Muscle of arm (tissue), 12 donors: ENCODE measurements around the gene TMEM219. TPM values are rescaled to one million over a fixed set of nuclear protein-coding genes. Genes with fewer than 3 reads are reported as not detected.
A peak's percentile ranks its signal among the peaks of the same experiment; 100 is the strongest.
"Not testable (repeated sequence)": the region's sequence is repeated elsewhere in the genome, so short reads cannot be mapped to it uniquely, and the experiment has no call there.

Experiments
- DNase-seq: peaks from one replicate; pipeline ENCODE4 v3.0.0-alpha.2; 2013
- polyA plus RNA-seq, 12 donors: library from polyadenylated mRNA; unstranded; fragments of 120-200 nt; gene quantifications; one replicate each; pipeline ENCODE4 v1.2.1, GENCODE V29; 2013; ENCODE audit not compliant: insufficient read length in 12 of 12

TMEM219 gene
- polyA plus RNA-seq, 12 donors: 54.9 to 69.3 (median 60.5) TPM; not detected in 1

- peak; percentile 29 for DNase-seq
Observed at GRCh38 chr16:29943846-29944799, 17.8 kb upstream of the TMEM219 start.

DNA sequence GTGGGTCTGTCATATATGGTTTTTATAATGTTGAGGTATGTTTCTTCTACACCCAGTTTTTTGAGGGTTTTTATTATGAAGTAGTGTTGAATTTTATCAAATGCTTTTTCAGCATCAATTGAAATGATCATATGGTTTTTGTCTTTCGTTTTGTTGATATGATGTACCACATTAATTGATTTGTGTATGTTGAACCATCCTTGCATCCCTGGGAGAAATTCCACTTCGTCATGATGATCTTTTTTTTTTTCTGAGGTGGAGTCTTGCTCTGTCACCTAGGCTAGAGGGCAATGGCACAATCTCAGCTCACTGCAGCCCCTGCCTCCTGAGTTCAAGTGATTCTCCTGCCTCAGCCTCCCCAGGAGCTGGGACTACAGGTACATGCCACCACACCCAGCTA lies 14.0 kb upstream of the TMEM219 start:
- no peak for DNase-seq

- no peak for DNase-seq
Observed at GRCh38 chr16:29950806-29951461, 10.9 kb upstream of the TMEM219 start.

DNA sequence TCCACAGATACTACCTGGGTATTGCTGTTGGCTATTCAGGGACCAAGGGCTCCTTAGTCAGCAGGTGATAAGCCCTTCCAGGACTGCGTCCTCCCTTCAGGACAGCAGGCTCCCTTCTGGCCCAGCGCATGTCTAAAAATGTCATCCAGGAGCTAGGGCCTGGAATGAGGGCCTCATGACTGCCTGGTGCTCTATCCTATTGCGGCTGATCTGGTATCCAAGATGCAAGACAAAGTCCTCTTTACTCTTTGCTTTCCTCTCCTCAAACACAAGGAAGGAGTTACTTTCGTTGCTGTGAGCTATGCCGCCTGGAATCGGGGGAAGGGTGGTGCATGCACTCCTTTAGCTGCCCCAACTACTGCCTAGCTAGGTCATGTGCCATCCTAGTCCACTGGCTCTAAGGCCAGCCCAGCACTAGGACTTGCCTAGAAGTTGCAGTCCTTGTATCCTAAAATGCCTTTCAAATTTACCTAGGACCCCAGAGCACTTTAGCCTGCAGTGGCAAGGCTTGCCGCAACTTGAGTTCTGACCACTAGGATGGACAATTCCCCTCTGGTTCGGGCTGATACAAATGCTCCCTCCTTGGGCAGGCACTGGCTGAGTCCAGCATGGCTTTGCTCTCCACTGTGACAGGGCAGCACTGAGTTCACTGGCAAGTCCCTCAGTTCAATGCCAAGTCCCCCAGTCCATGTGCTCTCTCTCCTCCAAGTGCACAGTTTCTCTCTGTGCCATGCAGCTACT lies 10.1 kb upstream of the TMEM219 start:
- DNase-seq: no peak

DNA sequence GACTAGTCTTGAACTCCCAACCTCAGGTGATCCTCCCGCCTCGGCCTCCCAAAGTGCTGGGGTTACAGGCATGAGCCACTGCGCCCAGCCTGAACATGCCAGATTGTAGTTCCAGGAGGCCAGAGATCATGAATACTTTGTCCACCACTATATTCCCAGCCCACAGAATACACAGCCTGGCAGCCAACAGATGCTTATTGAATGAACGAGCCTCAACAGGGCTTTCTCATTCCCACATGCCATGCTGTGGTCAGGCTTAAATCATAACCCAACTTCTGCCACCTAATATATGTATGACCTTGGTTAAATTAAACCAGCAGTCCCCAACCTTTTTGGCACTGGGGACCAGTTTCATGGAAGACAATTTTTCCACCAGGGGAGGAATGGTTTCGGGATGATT lies 3.1 kb upstream of the TMEM219 start:
- DNase-seq: no peak

DNA sequence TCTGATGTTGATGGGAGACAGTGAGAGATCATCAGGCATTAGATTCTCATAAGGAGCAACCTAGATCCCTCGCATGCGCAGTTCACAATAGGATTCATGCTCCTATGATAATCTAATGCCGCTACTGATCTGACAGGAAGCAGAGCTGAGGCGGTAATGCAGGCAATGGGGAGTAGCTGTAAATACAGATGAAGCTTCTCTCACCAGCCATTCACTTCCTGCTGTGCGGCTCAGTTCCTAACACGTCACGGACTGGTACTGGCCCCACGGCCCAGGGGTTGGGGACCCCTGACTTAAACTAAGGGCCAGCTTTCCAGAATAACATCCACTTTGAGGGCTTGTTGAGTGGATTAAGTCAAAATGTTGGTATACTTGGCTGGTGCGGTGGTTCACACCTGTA lies 2.6 kb upstream of the TMEM219 start:
- DNase-seq: no peak

- DNase-seq: not testable (repeated sequence)
Observed at GRCh38 chr16:29959821-29960220, 2.1 kb upstream of the TMEM219 start.

DNA sequence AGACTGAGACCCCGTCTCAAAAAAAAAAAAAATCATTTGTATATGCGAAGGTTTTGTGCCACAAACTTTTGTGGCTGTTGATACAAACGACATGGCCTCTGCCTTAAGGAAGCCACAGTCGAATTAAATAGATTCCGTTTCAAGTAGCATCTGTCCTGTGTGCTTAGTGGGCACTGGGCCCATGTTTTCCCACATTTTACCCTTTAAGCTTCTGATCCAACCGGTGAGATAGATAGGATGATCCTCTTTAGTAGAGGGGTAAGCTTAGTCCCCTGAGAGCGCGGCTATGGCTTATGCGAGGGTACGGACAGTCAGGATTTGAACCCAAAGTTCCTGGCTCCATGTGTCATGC lies 776 bp upstream of the TMEM219 start:
- peak; percentile 15 for DNase-seq

DNA sequence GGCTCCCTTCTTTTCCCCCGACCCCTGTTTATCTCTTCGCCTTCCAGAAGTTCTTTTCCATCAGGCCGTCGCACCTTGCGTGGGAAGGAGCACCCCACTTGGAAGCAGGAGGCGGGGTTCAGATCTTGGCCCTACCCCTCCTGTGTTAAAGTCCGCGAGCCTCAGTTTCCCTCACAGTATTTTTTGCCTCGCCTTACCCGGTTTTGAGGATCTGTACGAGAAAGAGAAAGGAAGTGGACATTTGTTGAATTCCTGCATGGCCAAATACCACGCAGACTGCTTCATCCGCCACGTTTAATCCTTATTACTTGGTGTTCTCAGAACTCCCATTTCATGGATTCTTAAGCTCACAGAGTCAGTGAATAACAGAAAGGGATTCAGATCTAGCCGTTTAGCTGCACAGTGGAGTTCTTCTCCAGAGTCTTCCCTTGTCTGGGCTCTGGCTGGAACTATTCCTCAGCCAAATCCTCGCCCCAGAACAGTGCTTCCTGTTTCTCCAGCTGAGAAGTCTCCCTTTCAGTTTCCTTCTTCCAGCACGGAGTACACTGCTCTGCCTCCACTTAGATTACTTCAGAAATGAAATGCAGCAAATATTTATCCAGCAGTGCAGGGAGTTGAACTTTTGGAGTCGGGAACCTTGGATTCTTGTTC lies 590 bp downstream of the TMEM219 start:
- peak; percentile 61 for DNase-seq

- no peak for DNase-seq
Observed at GRCh38 chr16:29963021-29963743, 1.3 kb downstream of the TMEM219 start.

DNA sequence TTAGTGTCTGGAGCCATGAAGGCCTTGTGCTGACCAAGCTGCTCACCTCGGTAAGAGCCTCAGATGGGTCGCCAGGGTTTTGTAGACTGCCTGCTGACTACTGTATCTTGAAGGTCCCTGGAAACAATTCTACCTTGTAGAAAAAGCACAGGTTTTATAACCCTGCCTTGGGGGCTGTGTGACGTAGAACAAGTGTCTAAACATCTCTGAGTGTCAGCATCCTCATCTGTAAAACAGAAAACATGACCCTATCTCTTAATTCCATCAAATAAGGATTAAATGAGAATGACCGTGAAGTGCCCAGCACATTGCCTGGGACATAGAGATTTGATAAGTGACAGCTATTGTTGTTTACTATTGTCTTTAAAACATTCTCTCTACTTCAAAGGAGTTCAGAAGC lies 6.3 kb downstream of the TMEM219 start:
- DNase-seq: no peak

DNA sequence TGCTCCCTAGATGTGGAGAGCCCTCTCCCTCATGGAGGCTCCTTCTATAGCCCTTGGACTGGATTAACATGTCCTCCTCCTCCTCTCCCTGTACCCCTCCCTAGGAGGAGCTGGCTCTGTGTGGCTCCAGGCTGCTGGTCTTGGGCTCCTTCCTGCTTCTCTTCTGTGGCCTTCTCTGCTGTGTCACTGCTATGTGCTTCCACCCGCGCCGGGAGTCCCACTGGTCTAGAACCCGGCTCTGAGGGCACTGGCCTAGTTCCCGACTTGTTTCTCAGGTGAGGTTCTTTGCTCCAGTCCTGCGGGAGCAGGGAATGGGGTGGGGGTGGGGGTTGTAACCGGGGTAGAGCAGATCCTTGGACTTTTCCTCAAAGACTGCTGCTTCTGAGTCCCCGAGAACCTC lies 9.4 kb downstream of the TMEM219 start:
- DNase-seq: no peak

GRCh38 chr16:29972500-29972899 lies 10.6 kb downstream of the TMEM219 start:
- DNase-seq: no peak

DNA sequence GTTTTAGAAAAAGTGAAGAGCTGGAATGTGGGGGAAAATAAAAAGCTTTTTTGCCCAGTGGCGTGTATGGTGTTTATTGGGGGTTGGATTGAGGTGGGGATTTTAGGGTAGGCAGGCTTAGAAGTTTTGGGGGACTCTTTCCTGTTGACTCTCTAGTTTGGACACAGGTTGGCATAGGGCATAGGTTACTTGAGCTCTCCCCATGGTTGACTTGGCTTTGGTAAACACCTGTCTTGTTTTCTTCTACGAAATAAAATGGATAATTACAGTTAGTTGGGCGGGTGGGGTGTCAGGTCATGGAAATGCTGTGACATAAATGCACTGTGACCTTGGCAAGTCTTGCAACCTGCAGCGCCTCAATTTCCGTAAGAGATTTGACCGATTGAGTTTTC lies 11.1 kb downstream of the TMEM219 start:
- no peak for DNase-seq

- peak; percentile 99 for DNase-seq
Observed at GRCh38 chr16:29973384-29974246, 11.7 kb downstream of the TMEM219 start, which contains the start of gene TAOK2. Gene TAOK2, plus strand, starts transcription at chr16:29973868. Its CDS starts 3,905 bp downstream, at chr16:29977773.

DNA sequence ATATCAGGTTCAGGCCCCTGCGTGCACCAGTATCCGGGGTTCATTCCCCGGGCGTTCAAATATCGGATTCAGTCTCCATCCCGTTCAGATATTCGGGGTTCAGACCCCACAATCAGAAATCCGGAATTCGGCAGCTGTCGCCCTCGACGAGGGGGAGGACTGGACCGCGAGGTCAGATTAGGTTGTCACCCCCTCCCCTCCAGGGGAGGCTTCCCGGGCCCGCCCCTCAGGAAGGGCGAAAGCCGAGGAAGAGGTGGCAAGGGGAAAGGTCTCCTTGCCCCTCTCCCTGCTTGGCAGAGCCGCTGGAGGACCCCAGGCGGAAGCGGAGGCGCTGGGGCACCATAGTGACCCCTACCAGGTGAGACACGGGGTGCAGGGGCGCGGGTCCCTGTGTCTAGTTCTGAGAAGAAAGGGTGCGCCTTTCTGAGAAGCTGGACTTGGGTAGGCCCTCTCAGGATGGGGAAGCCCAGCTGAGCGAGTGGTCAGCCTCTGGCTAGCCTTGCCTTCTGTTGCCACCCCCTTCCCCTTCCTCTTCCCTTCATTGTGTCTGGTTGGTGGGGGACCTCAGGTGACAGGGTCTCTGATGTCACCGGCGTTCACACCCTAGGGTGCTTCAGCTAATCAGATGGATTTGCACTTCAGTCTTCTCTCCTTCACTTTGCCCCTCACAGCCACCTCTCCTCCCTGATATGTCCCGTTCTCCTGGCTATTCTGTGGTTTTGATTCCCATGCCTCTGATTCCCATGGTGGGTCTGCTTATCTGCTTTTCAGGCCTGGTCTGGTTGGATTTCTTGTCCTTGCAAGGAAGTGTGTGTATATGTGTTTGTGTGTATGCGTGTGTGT lies 12.6 kb downstream of the TMEM219 start:
- peak; percentile 18 for DNase-seq

DNA sequence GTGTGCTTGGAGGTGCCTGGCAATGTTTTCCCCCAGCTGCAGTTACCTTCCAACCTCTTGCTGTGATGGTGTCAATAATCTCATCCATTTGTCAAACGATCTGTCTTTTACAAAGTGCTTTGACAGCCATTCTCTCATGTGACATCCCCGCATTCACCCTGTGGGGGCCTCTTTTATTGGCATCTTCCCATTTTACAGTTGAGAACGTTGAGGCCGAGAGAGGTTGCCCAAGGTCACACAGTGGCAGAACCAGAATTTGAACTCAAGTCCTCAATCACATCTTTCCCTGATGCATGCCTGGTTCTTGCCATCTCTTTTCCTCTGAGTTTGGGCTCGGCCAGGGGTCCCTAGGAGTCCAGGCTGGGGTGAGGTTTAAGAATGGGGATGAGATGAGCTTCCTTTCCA lies 13.3 kb downstream of the TMEM219 start:
- no peak for DNase-seq

DNA sequence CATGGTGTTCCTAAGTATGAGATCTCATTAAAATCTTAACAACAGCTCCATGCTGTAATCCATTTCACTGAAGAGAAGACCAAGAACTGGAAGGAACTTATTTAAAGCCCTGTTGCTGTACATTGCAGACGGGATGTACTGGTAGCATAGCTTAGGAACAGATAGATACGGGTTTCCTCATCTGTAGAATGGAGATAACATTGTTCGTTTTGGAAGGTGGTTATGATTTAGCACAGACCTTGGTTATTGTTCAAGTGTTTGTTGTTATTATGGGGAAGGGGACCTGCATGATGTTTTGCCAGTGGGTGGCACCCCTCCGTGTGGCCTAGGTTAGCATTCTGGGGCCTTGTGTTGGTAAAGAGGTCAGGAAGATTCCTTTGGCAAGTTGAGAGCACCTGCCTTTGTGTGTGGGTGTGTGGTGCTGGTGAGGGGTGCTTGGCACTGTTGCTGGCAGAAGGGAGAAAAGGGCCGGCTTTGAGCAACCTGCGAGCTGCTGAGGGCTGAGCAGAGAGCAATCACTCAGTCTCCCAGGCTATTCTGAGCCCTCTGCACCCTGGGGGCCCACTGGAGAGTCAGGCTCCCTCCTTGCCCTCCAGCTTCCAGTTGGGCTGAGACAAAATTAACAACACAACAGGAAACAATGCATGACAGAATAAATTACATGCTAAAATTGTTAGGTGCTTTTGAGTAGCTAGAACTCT lies 14.1 kb downstream of the TMEM219 start:
- DNase-seq: no peak
